OCI-LY1 (cell line): ENCODE measurements around the gene HMGB1.
A peak's percentile ranks its signal among the peaks of the same experiment; 100 is the strongest.

Experiments
- H2AFZ ChIP-seq: fragments of 200-600 bp; sonication (generic), shearing (Covaris generic); 2 replicates; pipeline ENCODE4 v1.6.0; 2014; ENCODE audit warnings: antibody characterized with exemption, mild to moderate bottlenecking, low read length
- H3F3A ChIP-seq: fragments of 200-600 bp; sonication (generic), shearing (Covaris generic); 2 replicates; pipeline ENCODE4 v1.6.0; 2014; ENCODE audit warnings: mild to moderate bottlenecking, antibody characterized with exemption, low read length, moderate library complexity; ENCODE audit not compliant: insufficient read depth
- H3K27ac ChIP-seq: fragments of 200-600 bp; sonication (generic); 2 replicates; pipeline ENCODE4 v1.5.1; 2014; ENCODE audit warnings: low read length, mixed run types, mild to moderate bottlenecking, low read depth; ENCODE audit not compliant: poor library complexity, severe bottlenecking
- H3K27me3 ChIP-seq: fragments of 200-600 bp; sonication (generic); 2 replicates; pipeline ENCODE4 v1.6.0; 2014; ENCODE audit warnings: antibody characterized with exemption, mild to moderate bottlenecking, low read length, moderate library complexity; ENCODE audit not compliant: insufficient read depth
- H3K36me3 ChIP-seq: fragments of 200-600 bp; sonication (generic); 2 replicates; pipeline ENCODE4 v1.6.1; 2014; ENCODE audit warnings: mild to moderate bottlenecking, antibody characterized with exemption, low read length, moderate library complexity, mixed read lengths; ENCODE audit not compliant: insufficient read depth
- H3K4me1 ChIP-seq: fragments of 200-600 bp; sonication (generic); 2 replicates; pipeline ENCODE4 v1.5.1; 2014; ENCODE audit warnings: mild to moderate bottlenecking, low read length, moderate library complexity; ENCODE audit not compliant: insufficient read depth, severe bottlenecking
- H3K4me2 ChIP-seq: fragments of 200-600 bp; sonication (generic), shearing (Covaris generic); 2 replicates; pipeline ENCODE4 v1.6.1; 2014; ENCODE audit warnings: low read length
- H3K4me3 ChIP-seq: fragments of 200-600 bp; sonication (generic); 2 replicates; pipeline ENCODE4 v1.5.1; 2014; ENCODE audit warnings: low read length, low read depth, mild to moderate bottlenecking, mixed read lengths; ENCODE audit not compliant: poor library complexity, severe bottlenecking
- H3K79me2 ChIP-seq: fragments of 200-600 bp; shearing (Covaris generic); 2 replicates; pipeline ENCODE4 v1.6.1; 2016; ENCODE audit warnings: mixed run types, low read length, mixed read lengths; ENCODE audit not compliant: insufficient read depth
- H3K9ac ChIP-seq: fragments of 200-600 bp; sonication (generic), shearing (Covaris generic); 2 replicates; pipeline ENCODE4 v1.6.1; 2014; ENCODE audit warnings: mild to moderate bottlenecking, low read length, mixed read lengths
- H3K9me2 ChIP-seq: fragments of 200-600 bp; sonication (generic), shearing (Covaris generic); 2 replicates; pipeline ENCODE4 v1.6.1; 2014; ENCODE audit warnings: low read depth, mild to moderate bottlenecking, low read length, mixed read lengths
- H3K9me3 ChIP-seq: fragments of 200-600 bp; shearing (Covaris generic); 2 replicates; pipeline ENCODE4 v1.6.1; 2014; ENCODE audit warnings: low read length, mixed read lengths
- H4K20me1 ChIP-seq: fragments of 200-600 bp; sonication (generic), shearing (Covaris generic); 2 replicates; pipeline ENCODE4 v1.6.0; 2016; ENCODE audit warnings: mild to moderate bottlenecking, low read length; ENCODE audit not compliant: insufficient read depth
- EZH2 ChIP-seq: fragments of 200-600 bp; sonication (generic), shearing (Covaris generic); IDR thresholded peaks from 2 replicates; pipeline ENCODE4 v1.8.0; 2017; ENCODE audit warnings: borderline replicate concordance, mixed run types, mild to moderate bottlenecking, antibody characterized with exemption, low read length, moderate library complexity, mixed read lengths
- TF ChIP-seq, protein P1 (sequence below): fragments of 200-600 bp; sonication (generic), shearing (Covaris generic); IDR thresholded peaks from 2 replicates; pipeline ENCODE4 v1.5.1; 2017; ENCODE audit warnings: mild to moderate bottlenecking, antibody characterized with exemption, low read length, moderate library complexity, mixed read lengths

Gene HMGB1

DNA sequence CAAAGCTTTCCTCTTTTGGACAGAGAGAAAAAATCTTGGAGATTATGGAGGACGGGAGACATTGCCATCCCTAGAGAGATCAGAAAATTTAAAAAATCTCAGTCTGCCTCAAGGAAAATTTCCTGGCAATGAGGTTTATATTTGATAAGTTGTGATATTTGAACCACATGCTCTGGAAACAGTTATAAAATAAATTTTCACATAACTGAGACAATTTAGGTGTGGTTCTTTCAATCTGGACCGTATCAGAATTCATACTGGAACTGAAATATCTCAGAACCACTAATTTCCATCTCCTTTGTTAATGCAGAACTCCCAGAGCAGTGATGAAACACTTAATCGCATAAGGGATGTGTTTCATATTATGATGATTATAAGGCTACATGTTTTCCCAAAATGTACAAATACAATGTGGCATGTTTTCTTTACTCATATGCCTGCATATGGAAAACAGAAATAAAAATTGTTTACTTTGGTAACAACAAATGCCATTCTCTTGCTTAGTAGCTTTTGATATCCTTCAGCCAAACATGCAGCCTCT is 29.8 kb downstream of the HMGB1 start:
- Histone ChIP-seq H3K4me2 (no peak overlapping the region), H3K9me3 (no peaks in the 10 kb centered on the region), H4K20me1 (no peaks in the 10 kb centered on the region), H3K27ac (no peak overlapping the region), H3K9ac (no peak overlapping the region), H3K36me3 (no peaks in the 10 kb centered on the region), H3K79me2 (no peaks in the 10 kb centered on the region), H2AFZ (no peak overlapping the region), H3K27me3 (no peaks in the 10 kb centered on the region), H3K9me2 (no peaks in the 10 kb centered on the region), H3F3A (peaks cover 3% of the 10 kb centered on the region; the same call in 1 of the 2 replicates), H3K4me1 (peaks cover 18% of the 10 kb centered on the region), H3K4me3 (no peak overlapping the region)
- no peak for TF ChIP-seq EZH2
- TF ChIP-seq, protein P1, sequence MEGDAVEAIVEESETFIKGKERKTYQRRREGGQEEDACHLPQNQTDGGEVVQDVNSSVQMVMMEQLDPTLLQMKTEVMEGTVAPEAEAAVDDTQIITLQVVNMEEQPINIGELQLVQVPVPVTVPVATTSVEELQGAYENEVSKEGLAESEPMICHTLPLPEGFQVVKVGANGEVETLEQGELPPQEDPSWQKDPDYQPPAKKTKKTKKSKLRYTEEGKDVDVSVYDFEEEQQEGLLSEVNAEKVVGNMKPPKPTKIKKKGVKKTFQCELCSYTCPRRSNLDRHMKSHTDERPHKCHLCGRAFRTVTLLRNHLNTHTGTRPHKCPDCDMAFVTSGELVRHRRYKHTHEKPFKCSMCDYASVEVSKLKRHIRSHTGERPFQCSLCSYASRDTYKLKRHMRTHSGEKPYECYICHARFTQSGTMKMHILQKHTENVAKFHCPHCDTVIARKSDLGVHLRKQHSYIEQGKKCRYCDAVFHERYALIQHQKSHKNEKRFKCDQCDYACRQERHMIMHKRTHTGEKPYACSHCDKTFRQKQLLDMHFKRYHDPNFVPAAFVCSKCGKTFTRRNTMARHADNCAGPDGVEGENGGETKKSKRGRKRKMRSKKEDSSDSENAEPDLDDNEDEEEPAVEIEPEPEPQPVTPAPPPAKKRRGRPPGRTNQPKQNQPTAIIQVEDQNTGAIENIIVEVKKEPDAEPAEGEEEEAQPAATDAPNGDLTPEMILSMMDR, result no peak

DNA sequence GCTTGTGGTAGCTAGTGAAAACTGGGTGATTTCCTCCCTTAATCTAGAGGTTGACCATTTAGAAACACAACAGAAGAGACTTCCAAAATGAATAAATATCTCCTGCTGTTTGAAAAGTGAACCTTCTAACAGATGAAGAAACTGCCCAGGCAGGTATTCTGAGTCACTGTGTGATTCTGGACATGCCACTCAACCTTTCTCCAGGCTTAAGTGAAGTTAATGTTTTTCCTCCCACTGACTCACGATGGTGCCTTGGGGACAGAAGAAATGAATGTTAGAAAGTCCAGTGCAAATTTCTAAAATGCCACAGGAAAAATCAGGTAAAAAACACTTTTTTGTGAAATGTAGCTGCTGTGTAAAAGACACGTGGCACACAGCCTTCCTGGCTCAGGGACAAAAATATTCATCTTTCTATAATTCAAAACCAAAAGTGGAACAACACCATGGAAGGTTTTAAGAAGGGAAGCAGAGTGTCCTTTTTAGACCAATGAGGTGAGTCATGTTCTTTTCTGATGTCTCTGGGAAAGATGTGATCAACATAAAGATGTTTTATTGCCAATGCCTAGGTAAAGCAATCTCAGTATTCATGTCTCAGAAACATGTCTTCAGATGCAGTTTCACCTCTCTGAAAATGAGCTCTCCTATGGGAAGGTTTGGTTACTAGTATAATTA is 34.3 kb downstream of the HMGB1 start:
- Histone ChIP-seq H4K20me1 (no peaks in the 10 kb centered on the region), H3K79me2 (no peaks in the 10 kb centered on the region), H3K9me3 (no peaks in the 10 kb centered on the region), H3K4me2 (no peak overlapping the region), H3K9ac (no peak overlapping the region; the same call in 1 of the 2 replicates), H3K27me3 (no peaks in the 10 kb centered on the region), H2AFZ (no peak overlapping the region), H3K4me3 (no peak overlapping the region), H3K4me1 (peaks cover 36% of the 10 kb centered on the region), H3K27ac (no peak overlapping the region), H3K36me3 (no peaks in the 10 kb centered on the region), H3K9me2 (no peaks in the 10 kb centered on the region), H3F3A (no peaks in the 10 kb centered on the region)
- TF ChIP-seq EZH2, result no peak
- TF ChIP-seq, protein P1, result no peak

DNA sequence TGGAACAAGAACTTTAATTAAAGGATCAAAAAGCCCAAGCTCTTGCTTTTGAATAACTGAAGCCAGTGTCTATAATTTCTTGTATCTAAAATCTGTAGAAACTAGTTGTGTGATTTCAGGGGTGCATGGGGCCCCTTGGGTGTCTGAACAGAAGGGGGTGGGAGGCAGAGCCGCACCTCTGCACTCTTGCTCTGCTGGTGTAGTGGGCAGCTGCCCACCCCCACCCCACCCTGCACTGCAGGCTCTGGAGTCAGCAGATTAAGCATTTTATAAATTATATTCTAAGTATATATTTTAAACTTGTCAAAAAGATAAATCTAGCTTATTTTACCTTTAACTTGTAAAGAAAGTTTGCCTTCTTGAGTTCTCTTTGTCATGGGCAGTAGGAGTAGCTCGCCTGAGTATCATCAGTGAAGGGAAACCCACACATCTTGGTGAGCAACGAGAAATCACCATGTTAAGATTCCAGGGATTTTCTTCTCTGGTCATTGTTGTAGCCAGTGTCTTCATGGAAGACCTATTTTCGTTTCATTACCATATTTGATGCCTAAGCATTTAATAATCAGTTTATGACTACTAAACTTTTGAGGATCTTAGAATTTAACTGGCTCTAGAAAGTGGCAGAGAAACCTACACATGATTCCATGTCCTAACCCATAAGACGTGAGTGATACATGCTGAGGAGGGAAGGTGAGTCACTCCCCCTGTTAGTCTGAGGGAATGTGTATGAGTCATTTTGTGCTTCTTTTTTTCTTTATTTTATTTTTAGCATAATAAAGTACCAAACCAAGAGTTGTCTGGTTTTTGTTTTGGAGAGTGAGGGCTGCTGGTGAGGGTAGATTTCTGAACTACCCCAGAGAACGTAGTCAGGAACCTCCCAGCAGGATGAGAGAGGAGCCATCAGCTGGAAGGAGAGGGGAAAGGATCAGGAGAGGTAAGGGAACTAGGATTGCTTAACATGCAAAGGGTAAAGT is 35.7 kb downstream of the HMGB1 start:
- peak overlapping the region; percentile 58 for H3K4me2 ChIP-seq
- peak overlapping the region; percentile 30 for H2AFZ ChIP-seq
- no peaks in the 10 kb centered on the region for H3K9me2 ChIP-seq
- no peaks in the 10 kb centered on the region for H4K20me1 ChIP-seq
- H3K9ac ChIP-seq, result peak overlapping the region; percentile 37
- H3K79me2 ChIP-seq, result no peaks in the 10 kb centered on the region
- H3K27ac ChIP-seq, result peak overlapping the region; percentile 68
- no peaks in the 10 kb centered on the region for H3K9me3 ChIP-seq
- no peak for TF ChIP-seq EZH2
- TF ChIP-seq, protein P1, result no peak
- H3K4me1 ChIP-seq, result peaks cover 36% of the 10 kb centered on the region
- H3K4me3 ChIP-seq, result peak overlapping the region; percentile 32
- no peaks in the 10 kb centered on the region for H3K27me3 ChIP-seq
- H3F3A ChIP-seq, result no peaks in the 10 kb centered on the region
- H3K36me3 ChIP-seq, result no peaks in the 10 kb centered on the region
